MM.1S (cell line): ENCODE measurements around the gene SLC31A2.

ENCODE experiments used
- EZH2 ChIP-seq: fragments of 300-600 bp; sonication (generic); optimal IDR thresholded peaks from 2 replicates; pipeline ENCODE3; 2017; ENCODE audit warnings: low read depth, mild to moderate bottlenecking, antibody characterized with exemption, low read length, mixed read lengths
- EZH2phosphoT487 ChIP-seq: fragments of 300-600 bp; sonication (generic); IDR thresholded peaks from 2 replicates; pipeline ENCODE4 v1.6.1; 2018; ENCODE audit warnings: antibody characterized with exemption, low read length
- TF ChIP-seq, protein P1 (sequence below): fragments of 300-600 bp; sonication (generic); IDR thresholded peaks from 2 replicates; pipeline ENCODE4 v1.5.1; 2016; ENCODE audit warnings: antibody characterized with exemption, low read length, mixed read lengths

DNA sequence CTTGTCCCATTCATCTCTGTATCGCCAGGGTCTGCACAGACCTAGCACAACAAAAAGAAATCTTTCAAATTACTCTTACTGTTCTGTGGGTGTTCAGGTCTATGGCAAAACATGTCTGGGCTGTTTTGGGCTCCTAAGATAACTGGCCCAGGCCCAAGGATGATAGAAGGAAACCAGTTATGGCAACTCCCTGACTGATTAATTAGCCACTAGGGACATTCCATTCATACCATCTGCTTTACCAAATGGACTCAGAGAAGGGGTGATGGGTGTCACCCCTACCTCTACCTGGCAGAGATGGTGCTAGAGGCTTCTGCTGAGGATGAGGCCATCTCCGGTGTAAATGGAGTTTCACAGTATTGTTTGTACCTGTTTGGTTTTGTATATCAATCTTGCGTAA lies 1.9 kb downstream of the SLC31A2 start:
- TF ChIP-seq, protein P1, sequence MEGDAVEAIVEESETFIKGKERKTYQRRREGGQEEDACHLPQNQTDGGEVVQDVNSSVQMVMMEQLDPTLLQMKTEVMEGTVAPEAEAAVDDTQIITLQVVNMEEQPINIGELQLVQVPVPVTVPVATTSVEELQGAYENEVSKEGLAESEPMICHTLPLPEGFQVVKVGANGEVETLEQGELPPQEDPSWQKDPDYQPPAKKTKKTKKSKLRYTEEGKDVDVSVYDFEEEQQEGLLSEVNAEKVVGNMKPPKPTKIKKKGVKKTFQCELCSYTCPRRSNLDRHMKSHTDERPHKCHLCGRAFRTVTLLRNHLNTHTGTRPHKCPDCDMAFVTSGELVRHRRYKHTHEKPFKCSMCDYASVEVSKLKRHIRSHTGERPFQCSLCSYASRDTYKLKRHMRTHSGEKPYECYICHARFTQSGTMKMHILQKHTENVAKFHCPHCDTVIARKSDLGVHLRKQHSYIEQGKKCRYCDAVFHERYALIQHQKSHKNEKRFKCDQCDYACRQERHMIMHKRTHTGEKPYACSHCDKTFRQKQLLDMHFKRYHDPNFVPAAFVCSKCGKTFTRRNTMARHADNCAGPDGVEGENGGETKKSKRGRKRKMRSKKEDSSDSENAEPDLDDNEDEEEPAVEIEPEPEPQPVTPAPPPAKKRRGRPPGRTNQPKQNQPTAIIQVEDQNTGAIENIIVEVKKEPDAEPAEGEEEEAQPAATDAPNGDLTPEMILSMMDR, result no peak
- no peak for TF ChIP-seq EZH2
- no peak for TF ChIP-seq EZH2phosphoT487
